Putamen (tissue), 1 donor: Measurements from ENCODE around the gene COASY.

Source experiments
- DNase-seq: peaks from one replicate; pipeline ENCODE4 v3.0.0-alpha.2; 2016; ENCODE audit warnings: low spot score

Gene COASY

GRCh38 chr17:42574463-42574862, 12.5 kb downstream of the COASY start:
- DNase-seq: no peak

DNA sequence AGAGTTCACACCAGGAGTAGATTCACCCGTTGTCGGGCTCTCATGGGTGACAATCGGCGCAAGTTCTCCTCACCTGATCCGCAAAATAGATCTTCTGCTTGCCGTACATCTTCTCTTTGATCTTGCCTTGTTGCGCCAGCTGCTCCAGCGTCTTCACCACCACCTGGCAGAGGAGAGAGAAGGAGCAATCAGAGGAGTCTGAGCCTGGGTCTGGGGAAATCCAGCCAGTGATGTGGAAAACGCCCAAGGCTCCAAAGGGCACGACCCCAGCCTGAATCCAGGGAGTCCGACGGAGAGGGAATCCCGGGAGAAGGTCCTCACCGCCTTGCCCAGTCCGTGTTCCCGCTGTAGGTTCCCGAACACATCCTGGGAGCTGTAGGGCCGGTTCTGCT, 15.2 kb downstream of the COASY start:
- DNase-seq: no peak

DNA sequence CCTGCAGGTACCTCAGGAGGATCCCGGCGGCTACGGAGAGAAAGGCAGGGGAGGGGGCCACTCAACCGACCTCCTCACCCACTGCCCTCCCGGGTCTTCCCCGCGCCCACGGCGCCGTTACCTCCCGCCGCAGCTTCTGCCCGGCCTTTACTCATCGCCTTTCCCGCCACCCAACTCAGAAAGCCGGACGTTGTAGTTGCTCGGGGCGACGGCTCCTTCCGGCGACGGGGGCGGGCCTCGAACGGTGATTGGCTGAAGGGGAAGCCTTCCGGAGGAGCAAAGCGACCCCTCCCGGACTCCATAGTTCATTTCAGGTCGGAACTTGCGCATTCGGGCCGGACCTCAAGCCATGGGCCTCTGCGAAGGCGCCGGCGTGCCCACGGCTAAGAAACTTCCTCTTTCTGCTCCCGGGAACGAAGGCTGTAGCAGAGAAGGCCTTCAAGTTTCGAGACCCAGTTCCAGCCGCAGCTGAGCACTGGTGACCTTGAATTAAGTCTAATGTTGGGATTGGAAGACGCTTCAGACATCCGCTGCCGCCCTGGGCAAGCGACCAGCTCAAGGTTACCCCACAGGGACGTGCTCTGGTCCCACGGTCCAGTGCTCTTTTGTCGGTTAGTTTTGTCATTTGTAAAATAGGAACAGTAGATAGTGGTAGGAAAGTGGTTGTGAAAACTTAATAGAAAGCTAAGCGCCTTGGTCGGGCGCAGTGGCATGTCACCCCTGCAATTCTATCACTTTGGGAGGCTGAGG, 15.8 kb downstream of the COASY start, which contains the start of gene PSMC3IP:
Gene PSMC3IP, minus strand, starts transcription at position 198 of the 750 bp plus-strand sequence. Its CDS starts 43 bp downstream, at position 155.
- peak; percentile 94 for DNase-seq

GRCh38 chr17:42578282-42578869, 16.4 kb downstream of the COASY start:
- peak; percentile 69 for DNase-seq

- no peak for DNase-seq
These were observed 18.0 kb downstream of the COASY start for GRCh38 chr17:42579794-42580551.

GRCh38 chr17:42581744-42582270, 19.9 kb downstream of the COASY start:
- no peak for DNase-seq

GRCh38 chr17:42584880-42585279, 22.9 kb downstream of the COASY start:
- no peak for DNase-seq

- no peak for DNase-seq
These were observed 23.4 kb downstream of the COASY start for GRCh38 chr17:42585353-42585752.

DNA sequence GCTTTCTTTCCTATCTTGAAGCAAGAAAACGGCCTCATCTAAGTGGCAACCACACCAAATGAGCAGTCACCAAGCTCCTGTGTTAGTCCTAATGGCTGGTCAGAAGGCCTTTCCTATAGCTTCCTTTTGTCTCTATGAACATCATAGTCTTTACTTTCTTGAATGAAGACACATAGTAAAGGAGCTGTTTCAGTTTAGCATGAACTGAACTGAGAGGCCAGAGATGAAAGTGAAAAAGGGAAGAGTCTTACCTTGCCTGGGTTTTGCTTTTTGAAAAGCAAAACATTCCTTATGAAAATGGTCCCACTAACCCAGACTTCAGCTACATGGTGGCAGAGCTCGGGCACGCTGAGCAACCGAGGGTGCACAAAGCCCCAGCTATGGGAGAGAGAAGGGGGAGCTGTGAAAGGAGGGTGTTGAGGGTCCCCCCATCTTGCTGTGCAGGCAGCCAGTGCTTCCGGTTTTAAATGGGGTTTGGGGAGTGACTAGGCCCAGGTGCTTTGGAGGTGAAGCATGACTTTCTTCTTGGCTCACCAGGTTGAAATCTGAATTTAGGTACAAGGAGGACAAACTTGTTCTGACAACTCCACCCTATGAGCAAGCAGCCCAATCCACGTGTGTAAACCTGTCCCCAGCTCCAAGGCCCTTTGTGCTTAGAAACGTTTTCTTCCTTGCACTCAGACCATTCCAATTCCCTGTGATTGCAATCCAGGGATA, 24.7 kb downstream of the COASY start:
- DNase-seq: no peak

DNA sequence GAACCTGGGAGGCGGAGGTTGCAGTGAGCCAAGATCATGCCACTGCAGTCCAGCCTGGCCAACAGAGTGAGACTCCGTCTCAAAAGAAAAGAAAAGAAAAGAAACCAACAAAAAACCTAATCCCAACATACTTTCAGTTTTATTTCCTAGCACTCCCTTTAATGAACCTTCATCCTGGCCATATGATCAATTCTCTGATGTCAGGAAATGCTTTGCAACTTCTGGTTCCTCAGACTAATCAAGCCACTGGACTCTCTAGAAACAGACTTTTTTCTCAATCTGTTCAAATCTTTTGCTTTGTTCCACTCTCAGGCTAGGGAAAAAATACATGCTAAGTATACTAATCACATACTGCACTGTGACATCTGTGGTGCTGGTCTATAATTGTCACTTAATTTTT, 28.9 kb downstream of the COASY start:
- DNase-seq: no peak

DNA sequence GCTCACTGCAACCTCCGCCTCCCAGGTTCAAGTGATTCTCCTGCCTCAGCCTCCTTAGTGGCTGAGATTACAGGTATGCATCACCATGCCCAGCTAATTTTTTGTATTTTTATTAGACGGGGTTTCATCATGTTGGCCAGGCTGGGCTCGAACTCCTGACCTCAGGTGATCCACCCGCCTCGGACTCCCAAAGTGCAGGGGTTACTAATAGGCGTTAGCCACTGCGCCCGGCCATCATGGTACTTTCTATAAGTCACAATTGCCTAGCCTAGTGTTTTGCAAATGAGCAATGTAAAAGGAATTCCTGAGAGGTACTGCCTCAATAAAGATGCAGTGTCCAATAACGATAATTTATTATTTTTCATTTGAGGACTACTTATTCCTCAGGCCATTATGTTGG, 29.5 kb downstream of the COASY start:
- DNase-seq: no peak

GRCh38 chr17:42596386-42596785, 34.4 kb downstream of the COASY start:
- DNase-seq: no peak

GRCh38 chr17:42598905-42599304, 37.0 kb downstream of the COASY start:
- DNase-seq: no peak

DNA sequence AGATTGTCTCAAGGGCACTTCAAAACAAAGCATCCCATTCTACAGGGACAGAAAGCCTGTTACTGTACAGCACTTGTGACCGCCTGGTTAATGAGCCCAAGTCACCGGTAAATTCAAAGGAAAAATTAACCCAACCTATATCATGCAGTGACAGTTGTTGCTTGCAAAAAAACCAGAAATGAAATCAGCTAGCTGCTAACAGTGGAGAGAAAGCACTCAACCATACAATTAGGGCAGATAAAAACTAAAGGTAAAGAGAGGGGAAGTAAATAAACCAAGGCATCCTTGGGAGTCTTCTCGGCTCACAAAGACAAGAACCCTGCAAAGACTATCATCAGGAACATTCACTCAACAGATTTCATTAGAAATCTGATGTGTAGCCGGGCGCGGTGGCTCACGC, 41.4 kb downstream of the COASY start:
- no peak for DNase-seq

DNA sequence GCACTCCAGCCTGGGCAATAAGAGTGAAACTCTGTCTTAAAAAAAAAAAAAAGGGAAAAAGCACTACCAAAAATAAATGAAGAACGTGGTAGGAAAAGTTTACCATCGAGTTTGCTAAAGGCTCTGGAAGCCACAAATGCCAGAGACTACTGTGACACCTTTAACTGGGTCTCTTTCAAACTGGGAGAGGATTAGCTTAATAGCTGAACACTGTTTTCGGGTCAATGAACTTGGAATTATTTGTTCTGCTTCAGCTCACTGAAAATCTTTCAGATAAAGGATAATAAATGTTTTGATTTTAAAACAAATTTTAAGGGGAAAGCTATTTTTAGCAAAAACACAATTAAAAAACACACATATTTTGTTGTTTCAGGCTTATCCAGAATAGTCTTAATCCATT, 45.8 kb downstream of the COASY start:
- no peak for DNase-seq

- DNase-seq: no peak
These were observed 46.6 kb downstream of the COASY start for GRCh38 chr17:42608305-42609181.

DNA sequence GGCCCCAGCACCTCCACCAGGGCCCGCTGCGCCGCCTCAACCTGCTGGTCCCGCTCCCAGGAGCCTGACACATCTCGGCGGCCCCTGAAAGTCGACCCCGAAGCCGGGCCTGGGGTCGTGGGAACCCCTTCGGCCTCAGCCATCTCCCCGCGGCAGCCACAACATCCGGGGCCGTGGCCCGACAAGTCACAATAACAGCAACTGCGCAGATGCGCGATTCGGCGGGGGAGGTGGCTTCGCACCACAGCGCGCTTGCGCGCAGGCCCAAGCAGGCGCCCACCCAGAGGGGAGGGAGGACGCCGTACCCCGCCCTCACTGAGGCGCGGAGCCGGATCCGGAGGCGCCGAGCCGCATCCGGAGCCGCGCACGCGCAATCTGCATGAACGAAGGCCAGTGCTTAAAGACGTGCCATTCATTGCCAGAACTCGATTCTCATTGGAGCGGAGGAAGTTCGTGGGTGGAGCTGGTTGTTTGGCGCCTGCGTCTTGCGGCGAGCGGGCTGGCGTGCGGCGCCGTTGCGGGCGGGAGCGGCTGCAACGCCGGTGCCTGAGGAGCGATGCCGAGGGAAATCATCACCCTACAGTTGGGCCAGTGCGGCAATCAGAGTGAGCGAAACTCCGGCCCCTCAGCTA, 47.4 kb downstream of the COASY start, which contains the start of the genes RETREG3 and TUBG1:
Gene RETREG3, minus strand, starts transcription at position 193 of the 632 bp plus-strand sequence. Its CDS starts 50 bp downstream, at position 143.
Gene TUBG1, plus strand, starts transcription at position 502 of the 632 bp plus-strand sequence. Its CDS starts 55 bp downstream, at position 557.
- DNase-seq: peak; percentile 99

DNA sequence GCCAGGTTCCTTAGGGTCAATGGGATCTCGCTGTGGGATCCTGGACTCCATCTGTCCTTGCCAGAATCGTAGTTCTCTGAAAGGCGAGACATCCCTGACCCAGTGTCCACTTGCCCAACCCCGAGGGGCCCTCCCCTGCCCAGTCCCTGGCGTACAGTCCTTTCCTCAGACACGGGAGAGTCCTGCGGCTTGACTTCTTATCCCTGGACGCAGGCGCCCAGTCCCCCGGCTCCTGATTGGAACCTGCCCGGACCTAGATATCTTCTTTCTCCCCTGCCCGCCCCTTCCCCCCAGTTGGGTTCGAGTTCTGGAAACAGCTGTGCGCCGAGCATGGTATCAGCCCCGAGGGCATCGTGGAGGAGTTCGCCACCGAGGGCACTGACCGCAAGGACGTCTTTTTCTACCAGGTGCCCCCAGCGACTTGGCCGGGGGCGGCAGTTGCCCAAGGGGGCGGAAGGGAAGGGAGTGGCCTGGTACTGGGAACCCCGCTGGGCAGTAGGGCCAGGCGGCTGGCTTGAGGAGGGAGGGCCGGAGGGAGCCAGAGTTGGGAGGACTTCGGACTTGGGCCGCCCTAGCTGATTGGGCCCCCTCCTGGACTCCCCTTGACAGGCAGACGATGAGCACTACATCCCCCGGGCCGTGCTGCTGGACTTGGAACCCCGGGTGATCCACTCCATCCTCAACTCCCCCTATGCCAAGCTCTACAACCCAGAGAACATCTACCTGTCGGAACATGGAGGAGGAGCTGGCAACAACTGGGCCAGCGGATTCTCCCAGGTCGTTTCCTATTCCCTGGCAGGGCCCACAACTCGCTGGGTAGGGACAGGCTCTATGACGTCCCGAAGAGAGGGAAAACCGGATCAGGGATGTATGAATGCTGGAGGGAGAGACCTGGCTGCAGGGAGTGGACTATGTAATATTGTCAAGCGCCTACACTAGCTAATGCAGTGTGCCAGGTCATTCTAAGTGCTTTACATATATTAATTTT, 48.2 kb downstream of the COASY start:
- peak; percentile 11 for DNase-seq

DNA sequence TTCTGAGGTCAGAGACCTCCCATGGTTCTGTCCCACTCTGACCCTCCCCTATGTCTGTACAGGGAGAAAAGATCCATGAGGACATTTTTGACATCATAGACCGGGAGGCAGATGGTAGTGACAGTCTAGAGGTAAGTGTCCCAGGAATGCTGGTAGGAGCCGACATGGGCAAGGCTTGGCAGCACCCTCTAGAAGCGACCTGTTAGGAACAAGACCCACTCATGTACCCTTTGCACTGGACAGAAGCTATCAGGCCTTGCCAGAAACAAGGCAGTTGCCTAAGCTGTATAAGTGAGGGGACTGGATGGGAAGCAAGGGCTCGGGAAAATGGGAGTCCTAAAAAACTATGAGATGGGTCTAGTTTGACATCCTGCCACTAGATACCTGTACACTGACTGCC, 50.1 kb downstream of the COASY start:
- no peak for DNase-seq
